Activated CD8-positive, alpha-beta memory T cell treated with anti-CD3 and anti-CD28 coated beads for 48 hours (primary cell): ENCODE data around the gene FAAP24.
"Not testable (repeated sequence)": the region's sequence is repeated elsewhere in the genome, so short reads cannot be mapped to it uniquely, and the experiment has no call there.

Experiments
- DNase-seq, 3 experiments: peaks; one replicate each; pipeline ENCODE4 v3.0.0-alpha.2; 2020; ENCODE audit warnings: low read depth in 2 of 3, low spot score in 2 of 3

FAAP24 gene

DNA sequence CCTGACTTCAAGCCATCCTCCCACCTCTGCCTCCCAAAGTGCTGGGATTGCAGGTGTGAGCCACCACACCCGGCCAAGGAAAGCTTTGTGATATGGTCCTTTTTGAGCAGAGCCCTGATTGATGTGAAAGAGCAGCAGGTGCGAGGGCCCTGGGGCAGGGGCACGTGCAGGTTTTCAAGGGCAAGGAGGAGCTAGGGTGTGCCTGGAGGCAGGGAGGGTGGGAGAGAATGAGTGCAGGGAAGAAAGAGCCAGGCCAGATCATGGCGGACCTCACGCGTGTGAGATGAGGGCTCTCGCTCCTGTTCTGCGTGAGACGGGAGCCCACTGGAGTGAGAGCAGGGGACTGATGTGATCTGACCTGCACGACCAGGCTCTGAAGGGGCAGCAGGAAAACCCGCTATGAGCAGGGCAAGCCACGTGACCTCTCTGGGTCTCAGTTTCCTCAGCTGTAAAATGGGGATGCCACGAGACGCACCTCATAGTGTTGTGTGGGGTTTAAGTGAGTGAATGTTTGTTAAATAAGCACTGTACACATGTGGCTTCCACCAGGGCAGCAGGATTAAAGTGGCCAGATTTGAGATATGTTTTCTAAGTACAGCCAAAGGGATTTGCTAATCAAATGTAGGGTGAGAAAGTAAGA, 25.8 kb downstream of the FAAP24 start:
- DNase-seq: no peak

DNA sequence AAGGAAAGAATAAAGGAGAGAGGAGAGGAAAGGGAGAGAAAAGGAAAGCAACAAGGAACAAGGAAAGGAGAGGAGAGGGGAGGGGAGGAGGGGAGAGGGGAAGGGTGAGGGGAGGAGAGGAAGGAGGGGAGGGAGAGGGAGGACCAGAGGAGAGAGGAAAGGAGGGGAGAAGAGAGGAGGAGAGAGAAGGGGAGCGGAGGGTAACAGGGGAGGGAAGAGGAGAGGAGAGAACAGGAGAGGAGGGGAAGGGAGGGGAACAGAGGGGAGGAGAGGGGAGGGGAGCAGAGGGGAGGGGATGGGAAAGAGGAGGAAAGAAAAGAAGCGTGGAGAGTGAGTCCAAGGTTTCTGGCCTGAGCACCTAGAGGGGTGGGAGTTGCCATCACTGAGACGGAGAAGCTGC, 26.7 kb downstream of the FAAP24 start:
- no peak for DNase-seq

DNA sequence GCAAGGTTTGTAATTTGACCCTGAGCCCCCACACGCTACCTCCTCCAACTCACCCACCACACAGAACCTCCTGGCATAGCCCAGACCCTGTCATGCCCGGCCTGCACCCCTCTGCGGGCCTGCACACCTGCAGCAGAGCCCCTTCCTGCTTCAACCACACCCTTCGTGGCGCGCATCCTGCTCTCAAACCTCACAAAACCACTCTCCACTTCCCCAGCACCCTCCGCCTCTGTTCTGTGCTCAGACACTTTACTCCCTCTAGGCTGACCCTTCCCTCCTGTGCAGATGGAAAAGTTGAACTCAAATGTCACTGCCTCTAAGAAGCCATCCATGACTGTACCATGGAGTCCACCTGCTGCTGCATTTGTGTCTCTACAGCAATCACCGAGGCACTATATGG, 28.5 kb downstream of the FAAP24 start:
- DNase-seq: no peak

DNA sequence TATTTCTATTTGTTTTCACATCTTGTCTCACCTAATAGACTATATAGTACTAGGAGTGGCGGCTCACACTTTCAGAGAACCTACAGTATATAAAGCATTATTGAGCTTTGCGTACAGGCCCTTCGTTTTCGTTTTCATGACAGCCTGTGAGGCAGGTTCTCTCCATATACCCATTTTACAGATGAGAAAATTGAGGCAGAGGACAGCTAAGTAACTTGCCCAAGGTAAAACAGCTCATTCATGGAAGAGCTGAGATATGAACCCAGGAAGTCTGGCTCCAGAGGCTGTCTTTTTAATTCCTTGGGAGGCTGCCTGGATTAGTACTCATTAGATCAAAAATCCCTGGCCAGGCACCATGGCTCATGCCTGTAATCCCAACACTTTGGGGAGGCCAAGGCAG, 28.9 kb downstream of the FAAP24 start:
- no peak for DNase-seq

DNA sequence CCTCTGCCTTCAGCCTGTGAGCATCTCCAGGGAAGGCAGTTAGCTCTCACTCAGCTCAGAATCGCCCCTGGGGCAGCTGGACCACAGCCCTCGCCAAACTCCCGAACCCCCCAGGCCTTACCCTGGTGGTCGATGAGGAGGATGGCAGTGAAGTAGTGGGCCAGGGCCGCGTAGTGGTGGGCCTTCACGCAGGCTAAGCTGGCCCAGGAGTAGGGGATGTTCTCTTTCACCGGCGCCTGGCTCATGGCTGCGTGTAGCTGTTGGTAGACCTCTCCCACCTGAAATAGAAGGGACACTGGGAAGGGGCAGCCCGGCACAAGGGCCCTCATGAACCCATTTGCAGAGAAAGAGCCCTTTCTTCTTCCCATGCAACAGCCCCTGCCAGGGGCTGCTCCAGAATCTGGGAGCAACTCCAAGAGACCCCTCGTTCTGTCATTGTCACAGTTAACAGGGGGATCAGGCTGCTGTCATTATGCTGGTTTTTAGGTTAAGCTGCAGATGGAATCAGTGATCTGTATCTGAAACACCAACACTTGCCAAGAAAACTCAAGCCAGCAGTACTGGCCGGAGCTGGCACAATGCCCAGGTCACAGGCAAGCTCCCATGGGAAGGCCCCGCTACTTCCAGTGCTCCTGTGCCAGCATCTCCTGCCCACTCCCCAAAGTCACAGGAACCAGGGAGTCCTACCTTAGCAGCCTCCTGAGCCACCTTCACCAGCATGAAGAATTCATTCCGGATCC, 30.3 kb downstream of the FAAP24 start:
- DNase-seq: not testable (repeated sequence)

DNA sequence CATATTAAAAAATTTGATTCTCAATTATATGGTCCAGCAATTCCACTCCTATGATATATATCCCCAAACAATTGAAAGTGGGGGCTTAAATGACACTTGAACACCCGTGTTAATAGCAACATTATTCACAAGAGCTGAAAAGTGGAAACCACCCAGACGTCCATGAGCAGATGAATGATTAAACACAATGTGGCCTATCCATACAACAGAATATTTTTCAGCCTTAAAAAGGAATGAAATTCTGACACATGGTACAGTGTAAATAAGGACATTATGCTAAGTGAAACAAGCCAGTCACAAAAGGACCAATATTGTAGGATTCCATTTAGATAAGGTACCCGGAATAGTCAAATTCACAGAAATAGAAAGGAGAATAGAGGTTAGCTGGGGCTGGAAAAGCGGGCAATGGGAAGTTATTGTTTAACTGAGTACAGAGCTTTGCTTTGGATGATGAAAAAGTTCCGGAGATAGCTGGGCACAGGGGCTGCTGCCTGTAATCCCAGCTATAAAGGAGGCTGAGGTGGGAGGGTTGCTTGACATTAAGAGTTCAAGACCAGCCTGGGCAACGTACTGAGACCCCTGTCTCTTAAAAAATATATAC, 31.5 kb downstream of the FAAP24 start:
- DNase-seq: not testable (repeated sequence)

DNA sequence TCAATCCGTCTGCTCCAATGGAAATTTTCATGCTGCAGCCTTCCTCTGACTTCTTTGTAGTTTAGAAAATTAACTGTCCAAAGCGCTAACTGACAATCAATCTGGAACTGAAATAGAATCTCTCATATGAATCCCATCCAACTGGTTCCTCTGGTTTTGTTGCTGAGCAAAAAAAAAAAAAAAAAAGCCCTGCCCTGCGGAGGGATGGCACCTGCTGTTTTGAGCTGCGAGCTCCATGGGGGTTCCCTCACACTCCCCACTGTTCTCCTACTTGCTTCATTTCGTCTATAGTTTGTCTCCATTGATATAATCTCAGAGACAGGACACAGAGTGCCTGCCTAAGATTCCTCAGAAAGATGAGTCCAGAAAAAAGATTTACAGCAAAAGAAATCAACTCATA, 33.4 kb downstream of the FAAP24 start:
- no peak for DNase-seq

DNA sequence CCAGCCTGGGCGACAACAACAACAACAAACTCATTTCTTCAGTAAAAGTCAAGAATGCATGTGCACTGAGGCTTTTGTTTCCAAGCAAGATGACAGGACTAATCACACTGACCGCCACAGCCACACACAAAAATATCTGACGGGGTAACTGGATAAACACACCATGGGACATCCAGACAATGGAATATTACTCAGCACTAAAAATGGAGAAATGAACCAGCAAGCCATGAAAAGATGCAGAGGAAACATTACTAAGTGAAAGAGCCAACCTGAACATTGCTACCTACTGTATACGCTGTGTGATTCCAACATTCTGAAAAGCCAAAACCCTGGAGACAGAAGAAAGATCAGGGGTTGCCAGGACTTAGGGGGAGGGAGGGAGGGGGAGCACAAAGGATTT, 36.7 kb downstream of the FAAP24 start:
- no peak for DNase-seq

DNA sequence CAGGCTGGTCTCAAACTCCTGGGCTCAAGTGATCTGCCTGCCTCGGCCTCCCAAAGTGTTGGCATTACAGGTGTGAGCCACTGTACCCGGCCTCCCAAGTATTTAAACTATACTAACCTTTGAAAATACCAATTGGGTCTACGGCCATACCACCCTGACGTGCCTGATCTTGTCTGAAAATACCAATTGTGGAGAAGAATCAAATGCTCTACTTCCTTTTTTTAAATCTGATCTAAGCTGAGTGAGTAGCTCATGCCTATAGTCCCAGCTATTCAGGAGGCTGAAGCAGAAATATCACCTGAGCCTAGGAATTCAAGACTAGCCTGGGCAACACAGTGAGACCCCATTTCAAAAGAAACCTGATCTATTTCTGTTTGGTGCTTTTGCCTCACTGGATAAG, 38.8 kb downstream of the FAAP24 start:
- not testable (repeated sequence) for DNase-seq

DNA sequence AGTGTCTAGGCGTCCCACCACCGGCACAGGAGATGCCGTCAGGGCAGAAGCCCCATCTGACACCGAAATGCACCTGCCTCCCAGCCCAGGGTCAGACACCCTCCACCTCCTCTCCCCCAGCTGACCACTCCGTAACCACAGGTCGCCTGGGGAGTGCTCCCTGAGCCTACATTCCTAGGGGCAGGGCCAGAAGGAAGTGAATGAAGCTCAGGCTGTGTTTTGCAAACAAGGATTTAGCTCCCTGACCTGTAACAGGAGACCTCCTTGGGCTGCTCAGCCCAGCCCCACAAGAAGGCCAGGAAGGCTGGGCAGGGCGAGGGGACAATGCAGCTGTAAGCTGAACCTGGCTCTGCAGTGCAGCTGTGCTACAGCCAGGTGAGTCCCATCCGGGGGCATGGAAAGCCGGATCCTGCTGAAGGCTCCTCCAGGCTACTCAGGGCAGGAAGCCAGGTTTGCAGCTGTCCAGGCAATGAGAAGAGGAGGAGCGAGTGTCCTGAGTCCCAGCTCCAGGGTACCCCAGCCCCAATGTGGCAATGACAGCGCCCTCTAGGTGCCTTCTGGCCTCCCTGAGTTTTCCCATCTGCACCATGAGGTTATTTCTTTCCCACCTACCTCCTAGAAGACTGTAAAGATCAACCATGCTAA, 50.6 kb downstream of the FAAP24 start:
- no peak for DNase-seq

DNA sequence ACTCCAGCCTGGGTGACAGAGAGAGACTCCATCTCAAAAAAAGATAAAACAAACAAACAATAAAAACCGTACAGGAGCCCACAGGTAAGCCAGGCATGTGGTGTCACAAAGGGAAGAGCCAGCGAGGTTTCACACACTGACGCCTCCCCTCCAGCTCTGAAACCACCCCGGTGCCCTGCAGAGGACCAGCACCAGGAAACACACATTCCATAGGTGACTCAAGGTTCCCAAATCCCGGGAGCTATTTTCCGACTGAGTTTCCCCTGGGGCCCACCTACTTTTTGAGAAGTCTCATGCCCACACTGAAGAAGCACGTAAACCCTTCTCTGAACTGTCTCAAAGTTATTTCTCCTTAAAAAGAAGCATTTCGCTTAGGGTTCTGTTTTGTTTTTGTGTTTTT, 52.4 kb downstream of the FAAP24 start:
- DNase-seq: no peak

DNA sequence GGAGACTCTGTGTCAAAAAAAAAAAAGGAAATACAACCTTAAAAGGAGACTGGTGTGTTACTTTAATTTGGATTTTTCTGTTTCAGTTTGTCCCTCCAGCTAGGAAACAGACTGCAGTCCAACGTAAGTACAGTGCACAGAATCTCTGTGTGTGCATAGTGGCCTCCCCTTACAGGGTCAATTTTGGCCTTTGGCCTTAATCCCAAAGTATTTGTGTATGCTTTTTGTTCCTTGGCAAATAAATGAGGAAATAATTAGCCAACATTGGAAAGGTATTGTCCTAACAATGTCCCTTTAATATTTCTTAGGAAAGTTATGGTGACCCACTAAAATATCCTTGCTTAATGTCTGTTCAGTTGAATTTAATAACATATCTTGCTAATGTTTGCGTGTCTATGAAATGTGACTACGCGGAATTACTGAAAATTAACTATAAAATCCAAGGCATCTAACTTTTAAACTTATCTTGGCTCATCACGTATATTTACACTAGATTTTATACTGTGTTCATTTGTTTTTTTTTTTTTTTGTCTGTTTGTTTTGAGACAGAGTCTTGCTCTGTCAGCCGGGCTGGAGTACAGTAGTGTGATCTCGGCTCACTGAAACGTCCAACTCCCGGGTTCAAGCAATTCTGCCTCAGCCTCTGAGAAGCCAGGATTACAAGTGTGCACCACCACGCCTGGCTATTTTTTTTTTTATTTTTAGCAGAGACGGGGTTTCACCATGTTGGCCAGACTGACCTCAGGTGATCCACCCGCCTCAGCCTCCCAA, 53.6 kb downstream of the FAAP24 start:
- DNase-seq: not testable (repeated sequence)

DNA sequence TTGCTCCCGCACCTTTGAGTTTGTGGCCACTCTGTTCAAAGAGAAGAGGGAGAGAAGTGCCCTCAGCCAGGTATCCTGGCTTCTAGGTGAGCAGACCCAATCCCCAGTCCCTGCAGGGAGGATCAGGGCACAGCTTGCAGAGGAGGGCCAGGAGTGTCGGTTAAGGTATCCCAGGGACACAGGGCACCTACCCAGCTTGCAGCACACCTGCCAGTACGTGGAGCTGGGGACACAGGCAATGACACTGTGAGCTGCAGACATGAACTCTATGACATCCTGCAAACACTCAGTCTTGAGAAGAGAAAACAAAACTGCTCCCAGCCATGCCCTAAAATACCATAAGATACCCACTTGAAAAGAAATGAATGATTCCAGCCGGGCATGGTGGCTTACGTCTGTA, 54.6 kb downstream of the FAAP24 start:
- not testable (repeated sequence) for DNase-seq
